A673 (cell line): ENCODE measurements around the gene KIT. TPM values are rescaled to one million over a fixed set of nuclear protein-coding genes. Genes with fewer than 3 reads are reported as not detected.

Experiments
- BruUV-seq: library from RNA; stranded (reverse); fragments of 400-500 nt; replicated peaks from 2 replicates; lab custom pipeline; 2021; lab: Mats Ljungman, UMichigan
- CTCF ChIA-PET: fragments of 300-600 bp; sonication (Branson Sonifier 250); formaldehyde crosslinking; loops from one replicate; lab custom pipeline; 2022; ENCODE audit warnings: antibody characterized with exemption; lab: Charles Lee
- POLR2A ChIA-PET: fragments of 300-600 bp; sonication (Branson Sonifier 250); formaldehyde crosslinking; loops from one replicate; lab custom pipeline; 2022; ENCODE audit warnings: antibody characterized with exemption; ENCODE audit not compliant: low non-redundant PET; lab: Charles Lee
- DNase-seq: peaks from one replicate; pipeline ENCODE4 v3.0.0-alpha.2; 2015; ENCODE audit warnings: low spot score
- H3K27ac ChIP-seq: fragments of 200-600 bp; sonication (generic); 2 replicates; pipeline ENCODE4 v1.5.1; 2016; ENCODE audit warnings: mixed run types, low read depth, mild to moderate bottlenecking, mixed read lengths, antibody characterized with exemption, low read length; ENCODE audit not compliant: poor library complexity, severe bottlenecking
- H3K27me3 ChIP-seq: fragments of 200-600 bp; sonication (generic); replicated peaks from 2 replicates; pipeline ENCODE4 v1.6.1; 2017; ENCODE audit warnings: mixed run types, low read depth, mild to moderate bottlenecking, mixed read lengths, antibody characterized with exemption, low read length; ENCODE audit not compliant: insufficient read depth, poor library complexity
- H3K36me3 ChIP-seq: fragments of 200-600 bp; sonication (generic); 2 replicates; pipeline ENCODE4 v1.6.1; 2016; ENCODE audit warnings: mixed run types, mild to moderate bottlenecking, mixed read lengths, antibody characterized with exemption, low read length; ENCODE audit not compliant: insufficient read depth, poor library complexity, severe bottlenecking
- H3K4me1 ChIP-seq: fragments of 200-600 bp; sonication (generic); 2 replicates; pipeline ENCODE4 v1.6.1; 2017; ENCODE audit warnings: mixed run types, mild to moderate bottlenecking, mixed read lengths, antibody characterized with exemption, low read length; ENCODE audit not compliant: insufficient read depth, poor library complexity, severe bottlenecking
- H3K4me3 ChIP-seq: fragments of 200-600 bp; sonication (generic); 2 replicates; pipeline ENCODE4 v1.5.1; 2016; ENCODE audit warnings: low read depth, mixed run types, mild to moderate bottlenecking, mixed read lengths, low read length; ENCODE audit not compliant: poor library complexity, severe bottlenecking
- H3K9me3 ChIP-seq: fragments of 200-600 bp; sonication (generic); 2 replicates; pipeline ENCODE4 v1.6.1; 2016; ENCODE audit warnings: mixed run types, low read depth, mild to moderate bottlenecking, mixed read lengths, antibody characterized with exemption, low read length; ENCODE audit not compliant: poor library complexity, severe bottlenecking
- CTCF ChIP-seq: fragments of 300-800, 200-600 bp; sonication (generic); conservative IDR thresholded peaks from 2 replicates; pipeline ENCODE4 v1.5.1; 2017; ENCODE audit warnings: low read depth, mild to moderate bottlenecking, antibody characterized with exemption, low read length, moderate library complexity, mixed read lengths
- EZH2 ChIP-seq: fragments of 200-600 bp; sonication (generic); IDR thresholded peaks from 2 replicates; pipeline ENCODE4 v1.6.1; 2017; ENCODE audit warnings: borderline replicate concordance, low read depth, mild to moderate bottlenecking, mixed read lengths, antibody characterized with exemption, low read length; ENCODE audit not compliant: poor library complexity, severe bottlenecking
- intact Hi-C: fragments of 100-400 bp; cut with micrococcal nuclease; formaldehyde crosslinking; loops from one replicate; pipeline ENCODE4 v1.10.0; 2022; ENCODE audit not compliant: unreplicated experiment
- total RNA-seq: library from RNA; stranded (reverse); gene quantifications from 2 replicates; pipeline ENCODE4 v1.2.3, GENCODE V29; 2021

KIT gene
- total RNA-seq, 1 experiment from 2014 or later, result 9.5 TPM

- H3K27ac ChIP-seq, result peak overlapping the region; percentile 93
- H3K27me3 ChIP-seq, result no peaks in the 10 kb centered on the region
- no TSS peak for BruUV-seq
- no peaks in the 10 kb centered on the region for H3K9me3 ChIP-seq
- intact Hi-C loops, result loop anchor here (5.0 kb wide), 1 partner anchor 354 kb away; no protein-coding TSS in a partner anchor
- TF ChIP-seq CTCF (no peak), EZH2 (no peak)
- peaks cover 63% of the 10 kb centered on the region for H3K4me1 ChIP-seq
- DNase-seq, result no peak
- no peaks in the 10 kb centered on the region for H3K36me3 ChIP-seq
- CTCF ChIA-PET, result no interaction called here
- H3K4me3 ChIP-seq, result no peak overlapping the region
- POLR2A ChIA-PET, result no interaction called here
These were observed 18.9 kb downstream of the KIT start for GRCh38 chr4:54676658-54677057.

- Histone ChIP-seq H3K36me3 (no peaks in the 10 kb centered on the region), H3K4me3 (no peak overlapping the region), H3K4me1 (peaks cover 63% of the 10 kb centered on the region), H3K27ac (peak overlapping the region; percentile 93), H3K27me3 (no peaks in the 10 kb centered on the region), H3K9me3 (no peaks in the 10 kb centered on the region)
- intact Hi-C loops, result loop anchor here (5.0 kb wide), 1 partner anchor 355 kb away; no protein-coding TSS in a partner anchor
- CTCF ChIA-PET, result no interaction called here
- TF ChIP-seq CTCF, result peak; percentile 54
- TF ChIP-seq EZH2, result no peak
- POLR2A ChIA-PET, result no interaction called here
- no TSS peak for BruUV-seq
- DNase-seq, result peak; percentile 61
These were observed 19.7 kb downstream of the KIT start for GRCh38 chr4:54677416-54677815.

GRCh38 chr4:54677853-54678650, 20.3 kb downstream of the KIT start:
- BruUV-seq, result no TSS peak
- H3K27me3 ChIP-seq, result no peaks in the 10 kb centered on the region
- no peaks in the 10 kb centered on the region for H3K36me3 ChIP-seq
- intact Hi-C loops, result loop anchor here (2.0 to 5.0 kb wide), 2 partner anchors 283 to 356 kb away; no protein-coding TSS in a partner anchor
- POLR2A ChIA-PET, result no interaction called here
- no peak overlapping the region for H3K4me3 ChIP-seq
- CTCF ChIA-PET, result no interaction called here
- TF ChIP-seq CTCF (no peak), EZH2 (no peak)
- no peaks in the 10 kb centered on the region for H3K9me3 ChIP-seq
- H3K4me1 ChIP-seq, result peaks cover 63% of the 10 kb centered on the region
- DNase-seq, result peak; percentile 74
- peak overlapping the region; percentile 93 for H3K27ac ChIP-seq
